SU-DHL-6 (cell line): ENCODE results near the gene FAM163A.

ENCODE experiments used
- EZH2phosphoT487 ChIP-seq: fragments of 200-600 bp; sonication (generic), shearing (Covaris generic); conservative IDR thresholded peaks from 2 replicates; pipeline ENCODE4 v1.6.1; 2018; ENCODE audit warnings: mild to moderate bottlenecking, antibody characterized with exemption, low read length, moderate library complexity, mixed read lengths
- TF ChIP-seq, protein P1 (sequence below): fragments of 200-600 bp; sonication (generic); IDR thresholded peaks from one replicate; pipeline ENCODE4 v1.5.1; 2017; ENCODE audit warnings: antibody characterized with exemption, mild to moderate bottlenecking, low read length, moderate library complexity; ENCODE audit not compliant: insufficient read depth, poor library complexity, severe bottlenecking

DNA sequence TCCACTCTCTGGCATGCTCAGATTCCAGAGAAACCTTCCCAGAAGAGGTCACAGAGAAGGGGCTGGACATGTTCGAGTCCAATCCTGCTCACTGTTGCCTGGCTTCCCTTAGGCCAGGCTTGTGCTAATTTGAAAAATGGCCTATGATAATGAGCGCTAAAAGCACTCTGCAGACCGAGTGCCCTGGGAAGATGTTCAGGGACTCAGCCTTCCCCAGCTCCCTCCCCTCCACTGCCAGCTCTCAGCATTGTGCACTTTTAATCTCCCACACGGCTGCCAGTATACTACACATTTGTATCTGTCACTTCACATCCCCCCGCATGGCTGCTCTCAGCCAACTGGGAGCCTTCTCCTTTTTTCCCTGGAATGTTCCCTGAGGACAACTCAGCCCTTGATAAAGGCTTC is 24.1 kb downstream of the FAM163A start:
- TF ChIP-seq, protein P1, sequence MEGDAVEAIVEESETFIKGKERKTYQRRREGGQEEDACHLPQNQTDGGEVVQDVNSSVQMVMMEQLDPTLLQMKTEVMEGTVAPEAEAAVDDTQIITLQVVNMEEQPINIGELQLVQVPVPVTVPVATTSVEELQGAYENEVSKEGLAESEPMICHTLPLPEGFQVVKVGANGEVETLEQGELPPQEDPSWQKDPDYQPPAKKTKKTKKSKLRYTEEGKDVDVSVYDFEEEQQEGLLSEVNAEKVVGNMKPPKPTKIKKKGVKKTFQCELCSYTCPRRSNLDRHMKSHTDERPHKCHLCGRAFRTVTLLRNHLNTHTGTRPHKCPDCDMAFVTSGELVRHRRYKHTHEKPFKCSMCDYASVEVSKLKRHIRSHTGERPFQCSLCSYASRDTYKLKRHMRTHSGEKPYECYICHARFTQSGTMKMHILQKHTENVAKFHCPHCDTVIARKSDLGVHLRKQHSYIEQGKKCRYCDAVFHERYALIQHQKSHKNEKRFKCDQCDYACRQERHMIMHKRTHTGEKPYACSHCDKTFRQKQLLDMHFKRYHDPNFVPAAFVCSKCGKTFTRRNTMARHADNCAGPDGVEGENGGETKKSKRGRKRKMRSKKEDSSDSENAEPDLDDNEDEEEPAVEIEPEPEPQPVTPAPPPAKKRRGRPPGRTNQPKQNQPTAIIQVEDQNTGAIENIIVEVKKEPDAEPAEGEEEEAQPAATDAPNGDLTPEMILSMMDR, result no peak
- TF ChIP-seq EZH2phosphoT487, result no peak
